Activated gamma-delta T cell treated with anti-CD3 and anti-CD28 coated beads, Interleukin-2, amount 50 U/mL, for 16 hours (primary cell): ENCODE data around the gene KIF5A.
A peak's percentile ranks its signal among the peaks of the same experiment; 100 is the strongest.
"Not testable (repeated sequence)": the region's sequence is repeated elsewhere in the genome, so short reads cannot be mapped to it uniquely, and the experiment has no call there.

Experiments used
- DNase-seq: peaks from one replicate; pipeline ENCODE4 v3.0.0-alpha.2; 2020; ENCODE audit warnings: low read depth

The KIF5A gene

DNA sequence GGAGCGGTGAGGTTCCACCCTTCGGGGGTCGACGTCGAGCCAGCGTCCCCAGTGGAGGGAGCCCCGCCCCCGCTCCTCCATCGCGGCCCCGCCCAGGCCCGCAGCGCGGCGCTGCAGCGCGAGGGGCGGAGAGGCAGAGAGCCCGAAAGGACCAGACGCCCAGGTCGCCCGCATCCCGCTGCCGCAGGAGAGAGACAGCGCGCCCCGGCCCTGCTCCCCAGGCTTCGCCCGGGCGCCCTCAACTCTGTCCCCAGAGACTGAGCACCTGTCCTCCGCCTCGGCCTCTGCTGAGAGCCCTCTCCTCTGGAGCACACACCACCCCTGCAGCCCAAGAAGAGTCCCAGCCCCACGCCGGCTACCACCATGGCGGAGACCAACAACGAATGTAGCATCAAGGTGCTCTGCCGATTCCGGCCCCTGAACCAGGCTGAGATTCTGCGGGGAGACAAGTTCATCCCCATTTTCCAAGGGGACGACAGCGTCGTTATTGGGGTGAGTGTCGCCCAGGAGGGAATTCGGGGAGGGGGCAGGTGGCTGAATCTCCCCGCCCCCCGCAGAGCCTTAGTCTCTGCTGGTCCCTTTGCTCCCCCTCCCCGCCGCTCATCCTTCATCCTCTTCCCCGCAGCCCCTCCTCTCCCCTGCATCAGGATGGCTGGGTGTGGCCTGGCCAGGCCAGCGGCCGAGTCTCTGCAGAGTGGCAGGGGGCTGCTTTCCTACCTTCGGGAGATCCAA is at the start of gene KIF5A:
TSS of gene KIF5A (plus strand) at position 136 of the 732 bp plus-strand sequence. CDS start at position 364, 228 bp downstream.
- peak; percentile 34 for DNase-seq

DNA sequence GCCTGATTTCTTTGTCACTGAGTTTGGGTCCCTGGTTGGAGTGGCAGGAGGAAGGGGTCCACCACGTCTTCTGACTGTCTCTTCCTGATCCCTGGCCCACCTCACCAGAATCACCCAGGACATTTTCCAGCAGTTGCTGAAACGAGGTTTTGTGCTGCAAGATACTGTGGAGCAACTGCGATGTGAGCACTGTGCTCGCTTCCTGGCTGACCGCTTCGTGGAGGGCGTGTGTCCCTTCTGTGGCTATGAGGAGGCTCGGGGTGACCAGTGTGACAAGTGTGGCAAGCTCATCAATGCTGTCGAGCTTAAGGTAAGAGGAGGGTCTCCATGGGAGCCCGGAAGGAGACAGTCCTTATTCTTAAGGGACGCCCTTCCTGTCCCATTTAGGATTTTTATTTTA is 49.6 kb upstream of the KIF5A start:
- no peak for DNase-seq

DNA sequence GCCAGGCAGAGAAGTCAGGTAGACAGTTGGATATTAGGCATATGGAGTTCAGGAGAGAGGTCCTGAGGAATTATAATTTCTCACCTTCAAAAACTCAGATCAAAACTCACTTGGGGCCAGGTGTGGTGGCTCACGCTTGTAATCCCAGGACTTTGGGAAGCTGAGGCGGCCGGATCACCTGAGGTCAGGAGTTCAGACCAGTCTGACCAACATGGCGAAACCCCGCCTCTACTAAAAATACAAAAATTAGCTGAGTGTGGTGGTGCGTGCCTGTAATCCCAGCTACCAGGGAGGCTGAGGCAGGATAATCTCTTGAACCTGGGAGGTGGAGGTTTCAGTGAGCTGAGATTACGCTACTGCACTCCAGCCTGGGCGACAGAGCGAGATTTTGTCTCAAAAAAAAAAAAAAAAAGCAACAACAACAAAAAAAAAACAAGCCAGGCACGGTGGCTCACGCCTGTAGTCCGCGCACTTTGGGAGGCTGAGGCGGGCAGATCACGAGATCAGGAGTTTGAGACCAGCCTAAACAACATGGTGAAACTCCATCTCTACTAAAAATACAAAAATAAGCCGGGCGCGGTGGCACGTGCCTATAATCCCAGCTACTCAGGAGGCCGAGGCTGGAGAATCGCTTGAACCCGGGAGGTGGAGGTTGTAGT is 47.4 kb upstream of the KIF5A start:
- not testable (repeated sequence) for DNase-seq

DNA sequence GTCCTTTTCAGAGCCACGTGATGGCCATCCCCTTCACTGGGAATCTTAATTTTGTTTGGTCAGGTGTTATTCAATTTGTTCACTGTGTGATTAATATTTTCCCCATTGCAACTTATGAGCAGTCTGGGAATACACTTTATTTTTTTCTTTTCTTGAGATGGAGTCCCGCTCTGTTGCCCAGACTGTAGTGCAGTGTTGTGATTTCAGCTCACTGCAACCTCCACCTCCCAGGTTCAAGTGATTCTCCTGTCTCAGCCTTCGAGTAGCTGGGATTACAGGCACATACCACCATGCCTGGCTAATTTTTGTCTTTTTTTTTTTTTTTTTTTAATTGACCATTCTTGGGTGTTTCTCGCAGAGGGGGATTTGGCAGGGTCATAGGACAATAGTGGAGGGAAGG is 43.3 kb upstream of the KIF5A start:
- DNase-seq: not testable (repeated sequence)

DNA sequence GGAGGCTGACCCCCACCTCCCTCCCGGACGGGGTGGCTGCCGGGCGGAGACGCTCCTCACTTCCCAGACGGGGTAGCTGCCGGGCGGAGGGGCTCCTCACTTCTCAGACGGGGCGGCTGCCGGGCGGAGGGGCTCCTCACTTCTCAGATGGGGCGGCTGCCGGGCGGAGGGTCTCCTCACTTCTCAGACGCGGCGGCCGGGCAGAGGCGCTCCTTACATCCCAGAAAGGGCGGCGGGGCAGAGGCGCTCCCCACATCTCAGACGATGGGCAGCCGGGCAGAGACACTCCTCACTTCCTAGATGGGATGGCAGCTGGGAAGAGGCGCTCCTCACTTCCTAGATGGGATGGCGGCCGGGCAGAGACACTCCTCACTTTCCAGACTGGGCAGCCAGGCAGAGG is 42.0 kb upstream of the KIF5A start:
- not testable (repeated sequence) for DNase-seq

DNA sequence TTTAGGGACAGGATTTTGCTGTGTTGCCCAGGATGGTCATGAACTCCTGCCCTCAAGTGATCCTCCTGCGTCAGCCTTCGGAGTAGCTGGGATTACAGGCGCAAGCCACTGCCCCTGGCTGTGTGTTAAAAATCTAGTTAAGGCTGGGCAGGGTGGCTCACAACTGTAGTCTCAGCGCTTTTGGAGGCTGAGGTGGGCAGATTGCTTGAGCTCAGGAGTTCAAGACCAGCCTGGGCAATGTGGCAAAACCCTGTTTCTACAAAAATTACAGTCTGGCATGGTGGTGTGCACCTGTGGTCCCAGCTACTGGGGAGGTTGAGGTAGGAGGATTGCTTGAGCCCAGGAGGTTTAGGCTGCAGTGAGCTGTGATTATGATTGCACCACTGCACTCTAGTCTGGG is 38.7 kb upstream of the KIF5A start:
- no peak for DNase-seq

DNA sequence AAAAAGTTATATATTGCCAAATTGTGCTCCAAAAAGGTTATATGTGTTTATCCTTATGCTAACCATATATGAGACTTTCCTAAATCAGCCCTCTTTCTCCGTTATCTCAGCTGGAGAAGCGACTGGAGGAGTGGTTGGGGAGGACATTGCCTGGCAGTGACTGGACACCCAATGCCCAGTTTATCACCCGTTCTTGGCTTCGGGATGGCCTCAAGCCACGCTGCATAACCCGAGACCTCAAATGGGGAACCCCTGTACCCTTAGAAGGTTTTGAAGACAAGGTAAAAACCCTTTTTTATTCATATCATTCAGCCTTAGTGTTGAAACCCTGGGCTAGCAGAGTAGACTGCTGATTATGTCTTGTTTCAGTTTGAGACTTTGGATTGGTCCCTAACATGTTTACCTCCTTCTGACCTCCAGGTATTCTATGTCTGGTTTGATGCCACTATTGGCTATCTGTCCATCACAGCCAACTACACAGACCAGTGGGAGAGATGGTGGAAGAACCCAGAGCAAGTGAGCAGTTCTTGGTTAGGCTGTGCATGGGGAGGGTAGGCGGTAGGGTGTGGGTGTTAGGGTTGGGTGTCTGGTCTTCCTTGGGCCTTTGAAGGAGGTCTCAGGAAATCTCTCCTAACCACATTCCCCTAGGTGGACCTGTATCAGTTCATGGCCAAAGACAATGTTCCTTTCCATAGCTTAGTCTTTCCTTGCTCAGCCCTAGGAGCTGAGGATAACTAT is 38.1 kb upstream of the KIF5A start:
- DNase-seq: no peak

DNA sequence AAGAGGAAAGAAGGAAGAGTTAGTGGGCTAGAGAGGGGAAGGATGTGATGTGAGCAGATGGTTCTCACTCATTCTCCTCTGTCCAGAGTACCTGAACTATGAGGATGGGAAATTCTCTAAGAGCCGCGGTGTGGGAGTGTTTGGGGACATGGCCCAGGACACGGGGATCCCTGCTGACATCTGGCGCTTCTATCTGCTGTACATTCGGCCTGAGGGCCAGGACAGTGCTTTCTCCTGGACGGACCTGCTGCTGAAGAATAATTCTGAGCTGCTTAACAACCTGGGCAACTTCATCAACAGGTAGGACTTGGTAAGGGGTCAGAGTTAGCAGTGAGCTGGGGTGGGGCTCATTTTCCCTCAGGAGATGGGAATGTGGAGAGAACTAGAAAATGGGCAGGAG is 37.2 kb upstream of the KIF5A start:
- no peak for DNase-seq

DNA sequence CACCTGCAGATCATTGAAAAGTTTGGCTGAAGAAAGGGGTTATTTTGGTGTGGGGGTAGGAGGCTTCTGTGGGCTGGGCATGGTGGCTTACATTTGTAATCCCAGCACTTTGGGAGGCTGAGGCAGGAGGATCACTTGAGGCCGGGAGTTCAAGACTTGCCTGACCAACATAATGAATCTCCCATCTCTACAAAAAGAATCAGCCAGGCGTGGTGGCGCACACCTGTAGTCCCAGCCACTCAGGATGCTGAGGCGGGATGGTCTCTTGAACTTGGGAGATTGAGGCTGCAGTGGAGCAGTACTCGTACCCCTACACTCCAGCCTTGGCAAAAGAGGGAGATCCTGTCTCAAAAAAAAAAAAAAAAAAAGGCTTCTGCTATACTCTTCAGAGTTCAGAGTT is 36.6 kb upstream of the KIF5A start:
- no peak for DNase-seq

DNA sequence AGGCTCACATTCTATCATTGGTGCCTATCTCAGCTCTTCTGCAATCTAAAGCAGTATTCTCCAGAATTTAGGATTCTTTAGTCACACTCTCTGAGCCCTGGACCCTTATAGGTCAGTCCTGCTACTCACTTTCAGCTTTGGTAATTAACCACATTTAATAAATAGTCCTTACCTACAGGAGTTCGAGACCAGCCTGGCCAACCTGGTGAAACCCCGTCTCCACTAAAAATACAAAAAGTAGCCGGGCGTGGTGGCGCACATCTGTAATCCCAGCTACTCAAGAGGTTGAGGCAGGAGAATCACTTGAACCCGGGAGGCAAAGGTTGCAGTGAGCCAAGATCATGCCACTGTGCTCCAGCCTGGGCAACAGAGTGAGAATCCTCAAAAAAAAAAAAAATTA is 36.2 kb upstream of the KIF5A start:
- not testable (repeated sequence) for DNase-seq

DNA sequence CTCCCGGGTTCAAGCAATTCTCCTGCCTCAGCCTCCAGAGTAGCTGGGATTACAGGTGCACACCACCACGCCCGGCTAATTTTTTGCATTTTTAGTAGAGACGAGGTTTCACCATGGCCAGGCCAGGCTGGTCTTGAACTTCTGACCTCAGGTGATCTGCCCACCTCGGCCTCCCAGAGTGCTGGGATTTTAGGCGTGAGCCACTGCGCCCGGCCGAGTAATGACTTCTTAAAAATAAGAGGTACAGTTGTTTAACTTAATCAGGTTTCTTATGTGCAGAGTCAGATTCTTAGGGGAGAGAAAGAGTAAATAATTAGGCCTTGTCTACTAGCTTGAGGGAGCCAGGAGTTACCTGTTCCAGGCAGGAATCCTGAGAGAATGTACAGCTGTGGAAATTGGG is 35.6 kb upstream of the KIF5A start:
- not testable (repeated sequence) for DNase-seq

DNA sequence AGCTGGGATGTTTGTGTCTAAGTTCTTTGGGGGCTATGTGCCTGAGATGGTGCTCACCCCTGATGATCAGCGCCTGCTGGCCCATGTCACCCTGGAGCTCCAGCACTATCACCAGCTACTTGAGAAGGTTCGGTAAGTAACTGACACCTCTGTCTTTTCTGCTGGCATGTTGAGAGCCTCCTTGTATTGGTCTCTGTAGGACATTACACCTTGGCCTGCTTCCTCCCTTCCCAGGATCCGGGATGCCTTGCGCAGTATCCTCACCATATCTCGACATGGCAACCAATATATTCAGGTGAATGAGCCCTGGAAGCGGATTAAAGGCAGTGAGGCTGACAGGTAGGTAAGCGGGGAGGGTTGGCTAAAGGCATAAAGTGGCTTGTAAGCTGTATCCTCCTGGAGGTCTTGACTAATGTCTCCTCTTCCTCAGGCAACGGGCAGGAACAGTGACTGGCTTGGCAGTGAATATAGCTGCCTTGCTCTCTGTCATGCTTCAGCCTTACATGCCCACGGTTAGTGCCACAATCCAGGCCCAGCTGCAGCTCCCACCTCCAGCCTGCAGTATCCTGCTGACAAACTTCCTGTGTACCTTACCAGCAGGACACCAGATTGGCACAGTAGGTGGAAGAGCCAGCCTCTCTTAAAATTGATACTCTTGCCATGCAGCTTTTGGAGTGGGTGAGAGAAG is 35.0 kb upstream of the KIF5A start:
- DNase-seq: no peak

DNA sequence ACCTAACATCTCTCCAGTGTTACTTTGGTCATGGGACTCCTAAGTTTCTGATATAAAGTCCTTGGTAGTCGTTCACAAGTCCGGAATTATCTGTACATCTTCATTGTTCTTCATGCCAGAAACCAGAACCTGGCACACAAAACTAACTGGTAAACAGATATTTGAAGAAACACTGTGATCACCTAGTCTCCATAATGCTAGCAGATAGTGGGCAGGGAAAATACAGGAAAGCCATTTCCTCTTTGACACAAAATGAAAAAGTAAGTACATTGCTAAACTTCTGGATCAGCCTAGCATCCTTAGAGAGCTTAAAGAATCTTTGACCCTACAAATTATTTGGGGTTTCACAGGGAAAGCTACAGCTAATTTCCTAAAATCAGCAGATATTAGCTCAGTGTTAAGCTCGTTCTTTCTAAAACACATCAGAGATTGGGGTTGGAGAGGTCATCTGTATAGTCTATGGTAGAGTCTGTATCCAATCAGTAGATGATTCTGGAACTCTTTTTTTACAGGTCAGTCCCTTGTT is 34.4 kb upstream of the KIF5A start:
- no peak for DNase-seq

DNA sequence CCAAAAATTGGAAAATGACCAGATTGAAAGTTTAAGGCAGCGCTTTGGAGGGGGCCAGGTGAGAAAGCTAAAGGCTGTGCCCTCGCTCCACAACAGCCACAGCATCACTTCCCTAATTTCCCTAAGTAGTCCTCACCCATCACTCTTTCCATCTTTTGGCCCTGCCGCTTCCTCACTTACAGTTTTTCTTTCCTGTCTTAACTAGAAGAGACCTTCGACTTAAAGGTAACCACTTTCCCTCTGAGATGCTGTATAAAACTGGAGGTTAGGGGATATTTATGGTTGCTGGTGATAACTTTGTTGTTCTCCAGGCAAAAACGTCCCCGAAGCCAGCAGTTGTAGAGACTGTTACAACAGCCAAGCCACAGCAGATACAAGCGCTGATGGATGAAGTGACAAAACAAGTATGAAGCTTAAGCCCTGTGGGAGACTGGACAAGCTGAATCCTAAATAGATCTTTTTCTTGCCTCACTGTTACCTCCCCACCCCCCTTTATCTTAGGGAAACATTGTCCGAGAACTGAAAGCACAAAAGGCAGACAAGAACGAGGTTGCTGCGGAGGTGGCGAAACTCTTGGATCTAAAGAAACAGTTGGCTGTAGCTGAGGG is 33.8 kb upstream of the KIF5A start:
- no peak for DNase-seq

DNA sequence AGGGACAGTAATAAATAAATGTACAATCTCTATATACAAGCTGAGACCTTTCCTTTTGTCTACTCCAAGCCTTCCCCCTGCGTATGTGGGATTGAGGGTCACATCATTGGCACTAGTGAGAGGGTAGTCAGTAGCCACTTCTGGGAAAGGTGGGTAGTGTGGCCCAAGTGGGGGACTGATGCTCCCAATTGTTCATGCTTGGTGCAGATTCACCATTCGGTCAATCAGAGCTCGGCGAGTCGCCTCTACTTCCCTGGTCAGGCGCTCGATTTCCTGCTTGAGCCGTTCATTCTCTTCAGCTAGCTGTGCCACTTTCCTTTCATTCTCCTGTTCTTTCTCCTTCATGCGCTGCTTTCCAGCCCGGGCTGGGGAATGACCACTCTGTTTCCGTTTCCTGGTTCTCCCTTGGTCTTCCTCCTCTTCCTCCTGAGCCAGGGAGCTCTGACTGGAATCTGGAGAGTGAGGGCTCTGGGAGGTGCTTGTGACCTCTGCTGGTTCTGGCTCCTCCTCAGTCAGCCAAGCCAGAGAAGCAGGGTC is 33.2 kb upstream of the KIF5A start:
- no peak for DNase-seq

DNA sequence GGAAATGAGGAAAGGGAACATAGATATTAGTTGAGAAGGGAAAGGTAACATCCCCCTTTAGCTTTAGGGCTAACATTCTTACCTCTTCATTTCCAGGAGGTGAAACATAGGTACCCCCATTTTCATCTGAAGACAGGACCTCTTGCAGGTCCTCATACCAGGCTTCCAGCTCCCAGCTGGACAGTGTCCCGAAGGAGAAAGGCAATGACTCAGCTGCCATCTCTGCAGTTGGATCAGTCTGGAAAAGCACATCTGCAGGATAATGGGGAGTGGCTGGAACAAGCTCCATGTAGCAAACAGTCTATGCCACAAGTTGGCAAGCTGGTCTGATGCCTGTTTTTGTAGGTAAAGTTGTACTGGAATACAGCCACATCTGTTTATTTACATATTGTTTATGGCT is 32.7 kb upstream of the KIF5A start:
- DNase-seq: no peak

DNA sequence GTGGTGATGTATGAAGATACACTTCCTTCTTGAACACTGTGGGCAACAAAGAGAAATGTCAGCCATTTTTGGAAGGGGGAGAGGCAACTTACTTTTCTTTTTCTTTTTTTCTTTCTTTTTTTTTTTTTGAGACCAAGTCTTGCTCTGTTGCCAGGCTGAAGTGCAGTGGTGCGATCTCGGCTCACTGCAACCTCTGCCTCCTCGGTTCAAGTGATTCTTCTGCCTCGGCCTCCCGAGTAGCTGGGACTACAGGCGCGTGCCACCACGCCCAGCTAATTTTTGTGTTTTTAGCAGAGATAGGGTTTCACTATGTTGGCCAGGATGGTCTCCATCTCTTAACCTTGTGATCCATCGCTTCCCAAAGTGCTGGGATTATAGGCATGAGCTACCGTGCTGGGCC is 32.1 kb upstream of the KIF5A start:
- not testable (repeated sequence) for DNase-seq

DNA sequence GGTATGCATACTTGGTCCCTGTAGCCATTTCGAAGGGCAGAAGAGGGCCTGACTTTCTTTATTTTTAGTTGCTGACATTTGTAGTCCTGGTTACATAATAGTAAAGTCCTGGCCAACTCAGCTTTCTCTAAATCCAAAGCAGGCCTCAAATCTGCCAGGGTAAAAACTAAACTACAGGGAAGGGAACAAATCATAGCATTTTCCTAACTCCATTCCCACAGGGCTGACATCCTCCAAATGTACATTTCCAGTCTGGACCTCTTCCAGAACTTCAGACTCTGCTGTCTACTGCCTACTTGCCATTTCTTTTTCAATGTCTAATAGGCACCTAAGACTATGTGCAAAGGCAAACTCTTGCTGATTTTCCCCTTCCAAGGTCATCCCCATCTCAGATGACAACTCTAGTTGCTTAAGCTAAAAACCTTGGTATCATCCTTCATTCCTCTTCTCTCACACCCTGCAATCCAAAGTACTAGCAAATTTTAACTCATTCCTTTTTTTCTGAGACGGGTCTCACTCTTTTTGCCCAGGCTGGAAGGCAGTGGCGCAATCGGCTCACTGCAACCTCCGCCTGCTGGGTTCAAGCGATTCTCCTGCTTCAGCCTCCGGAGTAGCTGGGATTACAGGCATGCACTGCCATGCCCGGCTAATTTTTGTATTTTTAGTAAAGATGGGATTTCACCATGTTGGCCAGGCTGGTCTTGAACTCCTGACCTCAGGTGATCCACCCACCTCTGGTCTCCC is 31.5 kb upstream of the KIF5A start:
- DNase-seq: no peak

DNA sequence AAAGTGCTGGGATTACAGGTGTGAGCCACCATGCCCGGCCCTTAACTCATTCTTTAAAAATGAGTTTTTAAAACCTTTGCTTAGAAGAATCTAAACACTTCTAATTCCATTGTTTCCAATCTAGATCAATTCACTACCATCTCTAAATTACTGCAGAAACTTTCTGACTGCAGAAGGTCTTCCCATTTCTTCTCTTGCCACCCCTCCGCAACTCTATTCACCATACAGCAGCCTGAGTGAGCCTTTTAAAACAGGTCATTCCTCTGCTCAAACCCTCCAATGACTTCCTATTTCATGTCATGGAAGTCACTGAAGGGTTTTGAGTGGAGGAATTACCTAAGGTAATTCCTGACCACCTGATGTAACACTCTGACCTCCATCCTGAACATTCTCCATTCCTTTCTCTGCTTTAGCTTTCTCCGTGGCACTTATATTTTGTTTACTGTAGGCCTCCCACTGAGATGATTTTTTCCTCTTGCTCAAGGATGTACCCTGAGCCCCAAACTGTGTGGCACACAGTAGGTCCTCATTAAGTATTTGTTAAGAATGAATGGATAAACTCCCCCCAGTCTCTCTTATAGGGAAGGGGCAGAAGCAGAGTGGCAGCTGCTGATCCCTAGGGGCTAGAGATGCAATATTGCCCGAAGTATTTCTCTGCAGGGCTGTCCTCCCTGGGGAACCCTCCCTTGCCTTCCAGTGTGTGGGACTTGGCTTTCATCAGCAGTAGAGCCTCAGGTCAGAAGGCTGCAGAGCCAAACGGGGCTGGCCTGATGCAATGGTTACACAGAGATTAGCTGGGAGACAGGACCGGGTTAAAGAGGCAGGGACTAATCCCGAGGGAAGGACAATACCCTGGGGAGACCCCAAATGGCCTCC is 30.7 kb upstream of the KIF5A start:
- DNase-seq: no peak

DNA sequence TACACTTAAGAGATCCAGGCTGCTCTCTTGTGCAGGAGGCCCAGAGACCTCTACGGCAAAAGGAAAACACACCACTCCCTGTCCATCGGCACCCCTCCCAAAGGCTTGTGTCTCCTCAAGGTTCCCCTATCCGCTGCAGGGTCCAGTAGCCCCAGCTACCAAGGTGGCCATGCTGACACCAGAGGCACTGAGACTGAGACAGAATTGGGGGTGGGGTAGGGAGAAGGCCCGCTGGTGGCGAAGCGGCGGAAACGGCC is 30.1 kb upstream of the KIF5A start:
- DNase-seq: no peak
